A549 (cell line): Measurements from ENCODE around the gene DDI2. TPM values are rescaled to one million over a fixed set of nuclear protein-coding genes. Genes with fewer than 3 reads are reported as not detected.

Source experiments
- ATAC-seq, 2 experiments: fragments of 200-7000 bp in 1 of 2; fragments of >200 bp in 1 of 2; cut with Nextera tagmentation in 1 of 2; cut with Tn5 transposase in 1 of 2; 3 replicates each; pipeline versions ENCODE4 v1.8.0 to v1.9.1; 2018 to 2020; ENCODE audit warnings: mild to moderate bottlenecking in 1 of 2, moderate library complexity in 1 of 2
- CTCF ChIA-PET: fragments of 300-600 bp; sonication (Branson Sonifier 250); formaldehyde crosslinking; extraction: SDS; loops from one replicate; lab custom pipeline; 2021; ENCODE audit warnings: antibody characterized with exemption, inconsistent platforms; lab: Yijun Ruan, JAX
- POLR2A ChIA-PET: fragments of 350-600 bp; formaldehyde crosslinking; extraction: SDS; loops from one replicate; lab custom pipeline; 2021; ENCODE audit warnings: antibody characterized with exemption, inconsistent platforms; lab: Yijun Ruan, JAX
- DNase-seq, 2 experiments: peaks; one replicate each; pipeline versions ENCODE4 v3.0.0 to v3.0.0-alpha.2; 2011 to 2016; ENCODE audit warnings: low read depth in 1 of 2, low spot score in 1 of 2
- FAIRE-seq: peaks from 2 replicates; lab custom pipeline; 2011; peaks lifted over from hg19 to GRCh38; lab: Jason Lieb, UNC
- H3K27ac ChIP-seq, 2 experiments: fragments of >200 bp; sonication (Bioruptor Twin); formaldehyde crosslinking; 3 replicates each; pipeline ENCODE4 v1.5.1; 2016 to 2017
- H3K4me1 ChIP-seq: fragments of >200 bp; sonication (Bioruptor Twin); formaldehyde crosslinking; 3 replicates; pipeline ENCODE4 v1.6.1; 2016
- H3K4me2 ChIP-seq: fragments of >200 bp; sonication (Bioruptor Twin); formaldehyde crosslinking; 3 replicates; pipeline ENCODE4 v1.6.1; 2016
- H3K4me3 ChIP-seq: fragments of >200 bp; sonication (Bioruptor Twin); formaldehyde crosslinking; 3 replicates; pipeline ENCODE4 v1.5.1; 2016
- H3K9me3 ChIP-seq: fragments of >200 bp; sonication (Bioruptor Twin); formaldehyde crosslinking; 3 replicates; pipeline ENCODE4 v1.6.1; 2016
- CBX8 ChIP-seq: fragments of 200-600 bp; sonication (generic); IDR thresholded peaks from 2 replicates; pipeline ENCODE4 v1.6.1; 2016
- CEBPB ChIP-seq, 2 experiments: fragments of >200 bp in 1 of 2; sonication (Bioruptor Twin) in 1 of 2; formaldehyde crosslinking in 1 of 2; IDR thresholded peaks; 2 replicates each; pipeline ENCODE4 v1.6.1; 2012 to 2016
- CHD2 ChIP-seq: fragments of 150-350 bp; IDR thresholded peaks from 2 replicates; pipeline ENCODE4 v1.6.1; 2014; ENCODE audit warnings: low read length; ENCODE audit not compliant: partially characterized antibody
- E2F6 ChIP-seq: IDR thresholded peaks from 2 replicates; pipeline ENCODE4 v1.6.1; 2012; ENCODE audit warnings: low read depth, borderline replicate concordance
- ELK1 ChIP-seq: fragments of 150-350 bp; IDR thresholded peaks from 2 replicates; pipeline ENCODE4 v1.6.1; 2014; ENCODE audit warnings: low read depth, mild to moderate bottlenecking, low read length
- EP300 ChIP-seq, 2 experiments: fragments of >200 bp; sonication (Bioruptor Twin); formaldehyde crosslinking; IDR thresholded peaks; 2 replicates in 1 of 2; 3 replicates in 1 of 2; pipeline ENCODE4 v1.6.1; 2016 to 2017
- FOSL2 ChIP-seq, 2 experiments: fragments of 450-650 bp in 1 of 2; fragments of >200 bp in 1 of 2; sonication (Bioruptor Twin) in 1 of 2; formaldehyde crosslinking; IDR thresholded peaks; 2 replicates each; pipeline versions ENCODE4 v1.5.0 to v1.6.1; 2016 to 2020; ENCODE audit warnings: mild to moderate bottlenecking in 1 of 2, moderate library complexity in 1 of 2
- HDAC2 ChIP-seq: fragments of 200-600 bp; sonication (generic); IDR thresholded peaks from 2 replicates; pipeline ENCODE4 v1.6.1; 2016
- HOXB5 ChIP-seq: fragments of 250-450 bp; sonication (Bioruptor Pico); IDR thresholded peaks from 2 replicates; pipeline ENCODE4 v1.5.0; 2020; ENCODE audit warnings: mild to moderate bottlenecking, moderate library complexity
- MYC ChIP-seq: IDR thresholded peaks from 2 replicates; pipeline ENCODE4 v1.6.1; 2012; ENCODE audit warnings: mild to moderate bottlenecking, inconsistent platforms, low read length, improper control_type of control experiment, borderline replicate concordance
- PHF8 ChIP-seq: fragments of 200-600 bp; sonication (generic); IDR thresholded peaks from 2 replicates; pipeline ENCODE4 v1.6.1; 2016; ENCODE audit warnings: low read depth, mild to moderate bottlenecking, antibody characterized with exemption, moderate library complexity, borderline replicate concordance
- POLR2A ChIP-seq: IDR thresholded peaks from 2 replicates; pipeline ENCODE4 v1.6.1; 2012; ENCODE audit warnings: mild to moderate bottlenecking, low read length
- RFX5 ChIP-seq: fragments of 450-650 bp; IDR thresholded peaks from 2 replicates; pipeline ENCODE4 v1.7.1; 2014; ENCODE audit warnings: antibody characterized with exemption, mild to moderate bottlenecking, moderate library complexity
- TP53 ChIP-seq: fragments of 250-450 bp; sonication (Bioruptor Pico); IDR thresholded peaks from 2 replicates; pipeline ENCODE4 v1.5.0; 2021; ENCODE audit warnings: mild to moderate bottlenecking, moderate library complexity
- ZC3H11A ChIP-seq: fragments of 450-650 bp; IDR thresholded peaks from 2 replicates; pipeline ENCODE4 v1.6.1; 2014; ENCODE audit warnings: antibody characterized with exemption, mild to moderate bottlenecking
- ZFP36 ChIP-seq: fragments of 450-650 bp; IDR thresholded peaks from 2 replicates; pipeline ENCODE4 v1.6.1; 2014; ENCODE audit warnings: borderline replicate concordance; ENCODE audit not compliant: partially characterized antibody
- WGBS: methylation state at CpG from one replicate; pipeline ENCODE4 v1.1.6; 2017; ENCODE audit errors: missing lambda C conversion rate; 5-methylcytosine and 5-hydroxymethylcytosine counted together
- polyA plus RNA-seq, 4 experiments: library from polyadenylated mRNA; depleted of rRNA in 3 of 4; stranded (reverse); fragments of >200 nt; fragmentation: RNase III in 1 of 4; extraction: RNeasy Plus Mini Kit Qiagen cat#74134 plus additional on column Dnase treatment in 1 of 4; gene quantifications; 2 replicates in 3 of 4; 3 replicates in 1 of 4; pipeline ENCODE4 v1.2.3, GENCODE V29; 2011 to 2017
- TF ChIP-seq, protein P1 (sequence below): fragments of >200 bp; sonication (Bioruptor Twin); formaldehyde crosslinking; IDR thresholded peaks from 2 replicates; pipeline ENCODE4 v1.6.1; 2016

The DDI2 gene
- polyA plus RNA-seq, 2 of the 4 experiments (the other 2 are of a cell fraction) = 6.3 to 8.6 TPM

DNA sequence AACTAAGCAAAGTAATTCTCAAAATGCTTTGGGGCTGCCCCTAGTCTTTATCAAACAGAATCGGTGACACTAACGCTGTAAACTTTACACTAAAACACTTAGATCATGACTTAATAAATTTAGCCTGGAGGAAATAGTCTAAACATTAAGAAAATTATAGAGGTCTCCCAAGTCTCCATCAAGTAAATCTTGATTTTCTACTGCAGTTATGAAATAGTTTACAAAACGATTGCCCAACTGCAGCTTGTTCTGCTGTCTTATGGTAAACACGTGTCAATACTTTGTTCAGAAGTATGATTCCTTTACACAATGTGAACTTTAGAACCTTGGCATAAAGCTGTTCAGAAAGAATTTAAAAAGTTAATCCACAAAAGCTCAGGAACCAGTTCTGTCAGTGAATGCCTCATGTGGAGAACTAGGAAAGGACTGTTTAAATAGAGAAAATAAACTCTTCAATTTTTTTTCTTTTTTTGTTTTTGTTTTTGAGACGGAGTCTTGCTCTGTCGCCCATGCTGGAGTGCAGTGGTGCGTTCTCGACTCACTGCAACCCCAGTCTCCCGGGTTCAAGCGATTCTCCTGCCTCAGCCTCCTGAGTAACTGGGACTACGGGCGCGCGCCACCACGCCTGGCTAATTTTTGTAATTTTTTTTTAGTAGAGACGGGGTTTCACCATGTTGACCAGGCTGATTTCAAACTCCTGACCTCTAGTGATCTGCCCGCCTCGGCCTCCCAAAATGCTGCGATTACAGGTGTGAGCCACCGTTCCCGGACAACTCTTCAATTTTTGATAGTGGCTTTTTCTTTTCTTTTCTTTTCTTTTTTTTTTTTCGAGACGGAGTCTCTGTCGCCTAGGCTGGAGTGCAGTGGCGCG, 1.6 kb downstream of the DDI2 start:
- DNase-seq (peak in 1 of 2 experiments; percentile 44), FAIRE-seq (no peak), ATAC-seq (no peak)
- Histone ChIP-seq H3K9me3 (no peaks in the 10 kb centered on the region), H3K4me1 (peaks cover 41% of the 10 kb centered on the region), H3K4me2 (peak overlapping the region; percentile 88), H3K27ac (peak overlapping the region; percentile 90 to 99), H3K4me3 (peak overlapping the region; percentile 83)
- POLR2A ChIA-PET = interaction anchor here (0.7 to 5.5 kb wide), 3 partner anchors 16 to 217 kb away, joined by 6 to 24 read pairs (median 9); partner anchors contain the start of gene AGMAT
- WGBS = 77% methylated on average over 26 of the region's 26 CpGs
- CTCF ChIA-PET = interaction anchor here (1.3 to 1.6 kb wide), 3 partner anchors 11 to 30 kb away, joined by 3 to 4 read pairs (median 4); no protein-coding TSS in a partner anchor
- TF ChIP-seq ZFP36 = no peak
- no peak for TF ChIP-seq PHF8
- TF ChIP-seq HDAC2 = no peak
- no peak for TF ChIP-seq RFX5
- no peak for TF ChIP-seq POLR2A
- TF ChIP-seq TP53 (CRISPR knock-in tag) = no peak
- TF ChIP-seq E2F6 = no peak
- peak; percentile 70 to 75 for TF ChIP-seq CEBPB (IDR thresholded peaks at IDR 0.05)
- no peak for TF ChIP-seq EP300 (IDR thresholded peaks at IDR 0.05)
- no peak for TF ChIP-seq FOSL2 (IDR thresholded peaks at IDR 0.05)
- TF ChIP-seq FOSL2 (CRISPR knock-in tag; IDR thresholded peaks at IDR 0.05) = no peak
- TF ChIP-seq CBX8 = no peak
- no peak for TF ChIP-seq HOXB5
- TF ChIP-seq, protein P1, sequence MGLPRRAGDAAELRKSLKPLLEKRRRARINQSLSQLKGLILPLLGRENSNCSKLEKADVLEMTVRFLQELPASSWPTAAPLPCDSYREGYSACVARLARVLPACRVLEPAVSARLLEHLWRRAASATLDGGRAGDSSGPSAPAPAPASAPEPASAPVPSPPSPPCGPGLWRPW = no peak; the same call in 1 of the 2 replicates
- 0 out of 2 replicates have a peak, but pooled peaks have one; percentile 22 for TF ChIP-seq MYC

DNA sequence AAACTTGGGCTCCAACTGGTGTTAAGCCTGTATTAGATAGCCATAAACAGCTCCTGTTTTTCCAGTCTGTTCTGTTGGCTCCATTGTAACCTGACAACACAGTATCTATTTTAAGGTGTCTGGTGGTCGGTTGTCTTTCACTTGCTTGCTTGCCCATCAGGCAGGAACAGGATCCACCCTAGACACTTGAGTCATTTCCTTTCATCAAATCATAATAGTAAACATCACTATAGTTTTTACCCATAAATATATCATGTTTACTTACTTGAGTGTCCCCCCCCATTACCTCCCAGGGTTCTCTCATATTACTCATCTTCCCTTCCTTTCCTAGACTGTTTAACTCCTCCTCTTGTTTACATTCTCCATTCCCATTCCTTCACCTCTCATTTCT, 2.9 kb downstream of the DDI2 start:
- FAIRE-seq = no peak
- no peak for TF ChIP-seq FOSL2 (IDR thresholded peaks at IDR 0.05)
- peak; percentile 72 for TF ChIP-seq FOSL2 (CRISPR knock-in tag; IDR thresholded peaks at IDR 0.05)
- no peak for TF ChIP-seq RFX5
- H3K4me3 ChIP-seq = peak overlapping the region; percentile 11; the same call in 1 of the 3 replicates
- peak; percentile 20 to 60 for DNase-seq
- CTCF ChIA-PET = interaction anchor here (1.4 kb wide), 1 partner anchor 122 kb away, joined by 4 read pairs; the partner anchor contains the start of gene TMEM82
- peaks cover 41% of the 10 kb centered on the region for H3K4me1 ChIP-seq
- POLR2A ChIA-PET = interaction anchor here (5.5 kb wide), 1 partner anchor 17 kb away, joined by 24 read pairs; no protein-coding TSS in a partner anchor
- H3K9me3 ChIP-seq = no peaks in the 10 kb centered on the region
- ATAC-seq = no peak; a peak in 2 of 6 replicates
- H3K27ac ChIP-seq = peak overlapping the region in 1 of 2 experiments; percentile 6; a peak in 1 of 6 replicates
- peak overlapping the region; percentile 88 for H3K4me2 ChIP-seq
- 0% methylated on average over 1 of the region's 1 CpG for WGBS

- Histone ChIP-seq H3K9me3 (no peaks in the 10 kb centered on the region), H3K4me3 (no peak overlapping the region), H3K27ac (no peak overlapping the region), H3K4me1 (peaks cover 37% of the 10 kb centered on the region), H3K4me2 (peak overlapping the region; percentile 88)
- no peak for ATAC-seq
- ChIA-PET CTCF (interaction anchor here (1.2 to 1.4 kb wide), 2 partner anchors 9 to 121 kb away, joined by 4 read pairs; partner anchors contain the start of gene TMEM82), POLR2A (no interaction called here)
- TF ChIP-seq PHF8 = no peak
- TF ChIP-seq CHD2 = no peak
- TF ChIP-seq FOSL2 (IDR thresholded peaks at IDR 0.05) = no peak
- no peak for TF ChIP-seq FOSL2 (CRISPR knock-in tag; IDR thresholded peaks at IDR 0.05)
- TF ChIP-seq ELK1 = no peak
- TF ChIP-seq ZC3H11A = no peak
- FAIRE-seq = no peak
- DNase-seq = no peak
- 89% methylated on average over 7 of the region's 7 CpGs for WGBS
Measured at GRCh38 chr1:15620902-15621682, 3.8 kb downstream of the DDI2 start.
